ENCODE data around the gene ABCB7. TPM values are rescaled to one million over a fixed set of nuclear protein-coding genes. Genes with fewer than 3 reads are reported as not detected.

Gene ABCB7
- total RNA-seq, 1 donor from 2014 or later = 47.9 TPM

DNA sequence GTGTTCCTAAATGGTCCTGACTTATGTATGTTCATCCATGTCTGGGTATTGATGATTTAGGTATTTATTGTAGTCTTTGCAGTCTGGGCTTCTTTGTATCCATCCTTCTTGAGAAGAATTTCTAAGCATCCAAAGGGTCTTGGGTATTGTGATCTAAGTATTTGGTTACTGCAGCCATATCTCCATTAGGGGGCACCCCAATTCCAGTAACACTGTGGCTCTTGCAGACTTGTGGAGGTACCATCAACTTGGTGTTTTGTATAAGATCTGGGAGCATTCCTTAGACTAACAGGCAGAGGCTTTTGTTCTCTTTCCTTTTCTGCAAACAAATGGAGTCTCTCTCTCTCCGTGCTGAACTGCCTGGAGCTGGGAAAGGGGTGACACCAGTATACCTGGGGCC, 117.2 kb downstream of the ABCB7 start:
- Histone ChIP-seq H2AFZ (replicated peaks) (no peak overlapping the region), H3K4me3 (no peak overlapping the region), H3F3A (ENCODE audit: low read depth) (no peaks in the 10 kb centered on the region), H3K27me3 (no peaks in the 10 kb centered on the region), H3K36me3 (no peaks in the 10 kb centered on the region), H3K4me2 (no peak overlapping the region), H3K9me3 (ENCODE audit: low read depth) (peaks cover 43% of the 10 kb centered on the region), H3K79me2 (ENCODE audit: low read depth) (no peaks in the 10 kb centered on the region), H3K9ac (no peak overlapping the region), H3K4me1 (no peaks in the 10 kb centered on the region), H3K27ac (no peak overlapping the region), H4K20me1 (ENCODE audit: low read depth) (no peaks in the 10 kb centered on the region)
- H3K36me3 Mint-ChIP-seq = peaks cover 4% of the 10 kb centered on the region
- H3K27ac Mint-ChIP-seq = no peak overlapping the region
- H3K4me1 Mint-ChIP-seq = no peaks in the 10 kb centered on the region
- TF ChIP-seq, protein P1, sequence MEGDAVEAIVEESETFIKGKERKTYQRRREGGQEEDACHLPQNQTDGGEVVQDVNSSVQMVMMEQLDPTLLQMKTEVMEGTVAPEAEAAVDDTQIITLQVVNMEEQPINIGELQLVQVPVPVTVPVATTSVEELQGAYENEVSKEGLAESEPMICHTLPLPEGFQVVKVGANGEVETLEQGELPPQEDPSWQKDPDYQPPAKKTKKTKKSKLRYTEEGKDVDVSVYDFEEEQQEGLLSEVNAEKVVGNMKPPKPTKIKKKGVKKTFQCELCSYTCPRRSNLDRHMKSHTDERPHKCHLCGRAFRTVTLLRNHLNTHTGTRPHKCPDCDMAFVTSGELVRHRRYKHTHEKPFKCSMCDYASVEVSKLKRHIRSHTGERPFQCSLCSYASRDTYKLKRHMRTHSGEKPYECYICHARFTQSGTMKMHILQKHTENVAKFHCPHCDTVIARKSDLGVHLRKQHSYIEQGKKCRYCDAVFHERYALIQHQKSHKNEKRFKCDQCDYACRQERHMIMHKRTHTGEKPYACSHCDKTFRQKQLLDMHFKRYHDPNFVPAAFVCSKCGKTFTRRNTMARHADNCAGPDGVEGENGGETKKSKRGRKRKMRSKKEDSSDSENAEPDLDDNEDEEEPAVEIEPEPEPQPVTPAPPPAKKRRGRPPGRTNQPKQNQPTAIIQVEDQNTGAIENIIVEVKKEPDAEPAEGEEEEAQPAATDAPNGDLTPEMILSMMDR (IDR thresholded peaks at IDR 0.05) = peak; percentile 31
- no peak for TF ChIP-seq EZH2phosphoT487 (IDR thresholded peaks at IDR 0.05)
- DNase-seq (ENCODE audit: low spot score) = peak; percentile 2
- H3K4me3 Mint-ChIP-seq = no peak overlapping the region
- peaks cover 2% of the 10 kb centered on the region for H3K27me3 Mint-ChIP-seq (ENCODE audit: insufficient read depth, low read depth)
- peaks cover 71% of the 10 kb centered on the region for H3K9me3 Mint-ChIP-seq

Small RNAs within 50 kb of the gene (small RNA-seq; reads per million reads assigned to genes)
- gene BUD31P2 = not detected
- gene RNU6-562P = not detected

Other genes starting within 250 kb of the ABCB7 start
- gene NEXMIF, start 230.8 kb downstream of the ABCB7 start, total RNA-seq (ENCODE audit: low replicate concordance) = 1.1 and 2.8 TPM in 2 replicates
- 11.0 and 20.7 TPM in 2 replicates for gene UPRT, start 117.8 kb upstream of the ABCB7 start, total RNA-seq (ENCODE audit: low replicate concordance)